Caco-2 (cell line): ENCODE results near the gene FANCI. TPM values are rescaled to one million over a fixed set of nuclear protein-coding genes. Genes with fewer than 3 reads are reported as not detected.

Source experiments
- BruUV-seq: library from RNA; stranded (reverse); fragments of 400-500 nt; replicated peaks from 2 replicates; lab custom pipeline; 2021; lab: Mats Ljungman, UMichigan
- CTCF ChIA-PET: fragments of 300-600 bp; sonication (Branson Sonifier 250); formaldehyde crosslinking; loops from one replicate; lab custom pipeline; 2022; ENCODE audit warnings: antibody characterized with exemption; lab: Charles Lee
- POLR2A ChIA-PET: fragments of 300-600 bp; sonication (Branson Sonifier 250); formaldehyde crosslinking; loops from one replicate; lab custom pipeline; 2022; ENCODE audit warnings: antibody characterized with exemption; lab: Charles Lee
- DNase-seq, 2 experiments: peaks; one replicate each; pipeline versions ENCODE4 v3.0.0 to v3.0.0-alpha.2; 2020 to 2022
- H3K27me3 ChIP-seq: replicated peaks from 2 replicates; pipeline ENCODE4 v1.6.0; 2011; ENCODE audit warnings: low read length; ENCODE audit not compliant: control insufficient read depth, insufficient read depth
- H3K36me3 ChIP-seq: 2 replicates; pipeline ENCODE4 v1.5.1; 2011; ENCODE audit warnings: low read length; ENCODE audit not compliant: control insufficient read depth, insufficient read depth
- H3K4me1 ChIP-seq: fragments of 250-450 bp; sonication (Bioruptor Pico); 2 replicates; pipeline ENCODE4 v1.5.1; 2020; ENCODE audit warnings: mild to moderate bottlenecking
- H3K4me3 ChIP-seq: 2 replicates; pipeline ENCODE4 v1.5.1; 2011; ENCODE audit warnings: low read depth, mild to moderate bottlenecking, control low read depth, low read length
- H3K9me3 ChIP-seq: fragments of 250-450 bp; sonication (Bioruptor Pico); 2 replicates; pipeline ENCODE4 v1.5.1; 2020; ENCODE audit warnings: mild to moderate bottlenecking, moderate library complexity
- H3K27ac Mint-ChIP-seq: one replicate; pipeline ENCODE4 v1.8.0; 2022; ENCODE audit warnings: mixed read lengths; ENCODE audit not compliant: unreplicated experiment
- H3K27me3 Mint-ChIP-seq: one replicate; pipeline ENCODE4 v1.8.0; 2022; ENCODE audit warnings: mixed read lengths; ENCODE audit not compliant: insufficient read depth, unreplicated experiment
- H3K36me3 Mint-ChIP-seq: one replicate; pipeline ENCODE4 v1.8.0; 2022; ENCODE audit warnings: mild to moderate bottlenecking, mixed read lengths; ENCODE audit not compliant: insufficient read depth, unreplicated experiment
- H3K4me1 Mint-ChIP-seq: one replicate; pipeline ENCODE4 v1.8.0; 2022; ENCODE audit warnings: low read depth, mixed read lengths; ENCODE audit not compliant: unreplicated experiment
- H3K4me3 Mint-ChIP-seq: one replicate; pipeline ENCODE4 v1.8.0; 2022; ENCODE audit warnings: mild to moderate bottlenecking, moderate library complexity, mixed read lengths; ENCODE audit not compliant: unreplicated experiment
- H3K9me3 Mint-ChIP-seq: one replicate; pipeline ENCODE4 v1.8.0; 2022; ENCODE audit warnings: mixed read lengths; ENCODE audit not compliant: unreplicated experiment
- intact Hi-C: fragments of 100-400 bp; cut with micrococcal nuclease; formaldehyde crosslinking; loops from one replicate; pipeline ENCODE4 v1.10.0; 2022; ENCODE audit not compliant: unreplicated experiment
- total RNA-seq: library from RNA; stranded (reverse); gene quantifications from 2 replicates; pipeline ENCODE4 v1.2.3, GENCODE V29; 2022
- TF ChIP-seq, protein P1 (sequence below), 2 experiments: fragments of 200-600 bp in 1 of 2; IDR thresholded peaks; 1 replicate in 1 of 2; 2 replicates in 1 of 2; pipeline versions ENCODE4 v1.5.1 to v1.8.0; 2011 to 2022; ENCODE audit warnings: antibody characterized with exemption in 1 of 2, control low read depth in 1 of 2, inconsistent platforms in 1 of 2, low read depth in 1 of 2, low read length in 1 of 2, mild to moderate bottlenecking in 1 of 2, moderate library complexity in 1 of 2; ENCODE audit not compliant: insufficient read depth in 1 of 2, severe bottlenecking in 1 of 2, unreplicated experiment in 1 of 2

Gene FANCI
- total RNA-seq, 1 experiment from 2014 or later: 94.2 TPM

DNA sequence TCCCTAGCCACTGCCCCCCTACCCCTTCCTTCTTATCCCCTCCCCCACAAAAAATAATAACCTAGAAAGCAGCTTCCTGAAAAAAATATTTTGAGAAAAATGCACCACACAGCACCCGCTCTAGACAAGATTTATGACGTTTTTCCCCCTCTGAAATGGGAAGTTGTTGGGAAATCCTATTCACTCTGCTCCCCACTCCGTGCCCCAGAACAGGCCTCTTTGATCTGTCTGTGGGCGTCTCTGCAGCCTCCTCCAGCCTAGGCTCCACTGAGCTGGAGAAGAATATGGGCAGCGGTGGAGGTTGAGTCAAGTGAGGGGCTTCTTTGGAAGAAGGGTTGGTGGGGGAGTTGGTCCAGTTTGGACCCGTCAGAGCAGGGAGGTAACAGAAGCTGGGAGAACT lies 119.4 kb downstream of the FANCI start:
- Mint-ChIP-seq H3K36me3 (no peaks in the 10 kb centered on the region), H3K4me3 (no peak overlapping the region), H3K27ac (no peak overlapping the region), H3K9me3 (no peaks in the 10 kb centered on the region), H3K4me1 (no peaks in the 10 kb centered on the region), H3K27me3 (peaks cover 46% of the 10 kb centered on the region)
- intact Hi-C loops: no loop called here
- H3K36me3 ChIP-seq: no peaks in the 10 kb centered on the region
- POLR2A ChIA-PET: no interaction called here
- TF ChIP-seq, protein P1, sequence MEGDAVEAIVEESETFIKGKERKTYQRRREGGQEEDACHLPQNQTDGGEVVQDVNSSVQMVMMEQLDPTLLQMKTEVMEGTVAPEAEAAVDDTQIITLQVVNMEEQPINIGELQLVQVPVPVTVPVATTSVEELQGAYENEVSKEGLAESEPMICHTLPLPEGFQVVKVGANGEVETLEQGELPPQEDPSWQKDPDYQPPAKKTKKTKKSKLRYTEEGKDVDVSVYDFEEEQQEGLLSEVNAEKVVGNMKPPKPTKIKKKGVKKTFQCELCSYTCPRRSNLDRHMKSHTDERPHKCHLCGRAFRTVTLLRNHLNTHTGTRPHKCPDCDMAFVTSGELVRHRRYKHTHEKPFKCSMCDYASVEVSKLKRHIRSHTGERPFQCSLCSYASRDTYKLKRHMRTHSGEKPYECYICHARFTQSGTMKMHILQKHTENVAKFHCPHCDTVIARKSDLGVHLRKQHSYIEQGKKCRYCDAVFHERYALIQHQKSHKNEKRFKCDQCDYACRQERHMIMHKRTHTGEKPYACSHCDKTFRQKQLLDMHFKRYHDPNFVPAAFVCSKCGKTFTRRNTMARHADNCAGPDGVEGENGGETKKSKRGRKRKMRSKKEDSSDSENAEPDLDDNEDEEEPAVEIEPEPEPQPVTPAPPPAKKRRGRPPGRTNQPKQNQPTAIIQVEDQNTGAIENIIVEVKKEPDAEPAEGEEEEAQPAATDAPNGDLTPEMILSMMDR (IDR thresholded peaks at IDR 0.05; ENCODE audit: insufficient read depth in 1 of 2, low read depth in 1 of 2, low read length in 1 of 2, severe bottlenecking in 1 of 2, unreplicated experiment in 1 of 2): no peak
- H3K27me3 ChIP-seq: peaks cover 9% of the 10 kb centered on the region
- no peak for DNase-seq
- H3K9me3 ChIP-seq: no peaks in the 10 kb centered on the region
- no peak overlapping the region for H3K4me3 ChIP-seq
- H3K4me1 ChIP-seq: no peaks in the 10 kb centered on the region
- BruUV-seq: no TSS peak
- CTCF ChIA-PET: interaction anchor here (0.6 to 0.7 kb wide), 3 partner anchors 63 to 212 kb away, joined by 4 to 7 read pairs (median 4); partner anchors contain the start of gene TICRR

DNA sequence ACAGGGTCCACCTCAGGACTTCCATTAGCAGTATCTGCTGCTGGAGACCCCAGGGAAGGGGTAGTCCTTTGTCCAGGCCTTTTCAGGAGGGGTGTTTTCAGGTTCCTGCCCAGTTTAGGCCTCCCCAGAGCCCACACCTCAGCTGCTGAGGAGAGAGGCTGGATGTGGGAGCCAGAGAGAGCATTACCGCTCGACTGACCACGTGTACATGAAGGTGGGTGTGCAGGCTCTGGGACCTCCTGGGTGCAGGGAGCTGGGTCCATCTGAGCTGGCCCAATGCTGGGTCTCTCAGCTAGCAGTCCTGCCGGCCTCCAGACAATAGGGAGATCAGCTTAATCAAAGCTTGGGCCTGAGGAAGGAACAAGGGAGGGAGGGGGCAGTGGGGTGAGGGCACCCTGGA lies 120.0 kb downstream of the FANCI start:
- H3K27me3 ChIP-seq: peaks cover 6% of the 10 kb centered on the region
- TF ChIP-seq, protein P1 (IDR thresholded peaks at IDR 0.05; ENCODE audit: insufficient read depth in 1 of 2, low read depth in 1 of 2, low read length in 1 of 2, severe bottlenecking in 1 of 2, unreplicated experiment in 1 of 2): no peak

DNA sequence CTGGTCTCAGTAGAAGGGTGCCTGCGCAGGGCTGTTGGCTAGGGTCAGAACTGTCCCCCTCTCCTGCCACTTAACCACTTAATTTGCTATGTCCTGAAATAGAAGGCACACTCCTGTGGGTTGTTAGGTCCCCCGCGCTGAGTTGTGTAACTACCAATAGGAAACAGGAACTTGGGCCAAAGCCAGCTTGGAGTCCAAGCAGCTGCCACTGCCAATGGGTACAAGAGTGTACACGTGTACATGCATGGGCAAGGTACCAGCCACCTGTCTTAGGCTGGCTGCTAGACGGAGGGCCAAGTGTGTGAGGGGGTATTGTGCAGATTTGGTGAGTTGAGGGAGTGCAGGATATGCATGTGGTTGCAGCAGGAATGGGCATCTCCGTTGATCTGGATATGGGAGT lies 120.6 kb downstream of the FANCI start:
- Mint-ChIP-seq H3K36me3 (no peaks in the 10 kb centered on the region), H3K4me1 (no peaks in the 10 kb centered on the region), H3K9me3 (no peaks in the 10 kb centered on the region), H3K27me3 (peaks cover 50% of the 10 kb centered on the region), H3K27ac (no peak overlapping the region), H3K4me3 (no peak overlapping the region)
- TF ChIP-seq, protein P1 (IDR thresholded peaks at IDR 0.05; ENCODE audit: insufficient read depth in 1 of 2, low read depth in 1 of 2, low read length in 1 of 2, severe bottlenecking in 1 of 2, unreplicated experiment in 1 of 2): no peak
- peaks cover 6% of the 10 kb centered on the region for H3K27me3 ChIP-seq
- ChIA-PET POLR2A (no interaction called here), CTCF (interaction anchor here (1.3 kb wide), 1 partner anchor 78 kb away, joined by 3 read pairs; no protein-coding TSS in a partner anchor)
- no peak overlapping the region for H3K4me3 ChIP-seq
- H3K9me3 ChIP-seq: no peaks in the 10 kb centered on the region
- H3K4me1 ChIP-seq: no peaks in the 10 kb centered on the region
- no peak for DNase-seq
- BruUV-seq: no TSS peak
- intact Hi-C loops: no loop called here
- H3K36me3 ChIP-seq: no peaks in the 10 kb centered on the region

More for the DNA sequence above, 120.0 kb downstream of the FANCI start:
- no peaks in the 10 kb centered on the region for H3K36me3 ChIP-seq
- no peaks in the 10 kb centered on the region for H3K9me3 Mint-ChIP-seq
- no peaks in the 10 kb centered on the region for H3K36me3 Mint-ChIP-seq
- intact Hi-C loops: no loop called here
- BruUV-seq: no TSS peak
- no peaks in the 10 kb centered on the region for H3K4me1 ChIP-seq
- no peak for DNase-seq
- no peak overlapping the region for H3K27ac Mint-ChIP-seq
- no peak overlapping the region for H3K4me3 Mint-ChIP-seq
- H3K4me3 ChIP-seq: no peak overlapping the region
- CTCF ChIA-PET: interaction anchor here (0.6 to 1.3 kb wide), 2 partner anchors 79 to 211 kb away, joined by 3 to 4 read pairs; partner anchors contain the start of gene TICRR
- POLR2A ChIA-PET: no interaction called here
- peaks cover 47% of the 10 kb centered on the region for H3K27me3 Mint-ChIP-seq
- H3K4me1 Mint-ChIP-seq: no peaks in the 10 kb centered on the region
- no peaks in the 10 kb centered on the region for H3K9me3 ChIP-seq
